Ascending aorta (tissue), 2 donors: ENCODE data around the gene OSBPL8. TPM values are rescaled to one million over a fixed set of nuclear protein-coding genes. Genes with fewer than 3 reads are reported as not detected.
"Not testable (repeated sequence)": the region's sequence is repeated elsewhere in the genome, so short reads cannot be mapped to it uniquely, and the experiment has no call there.

Experiments used
- DNase-seq, 2 donors: peaks; one replicate each; pipeline ENCODE4 v3.0.0-alpha.2; 2019; ENCODE audit warnings: low spot score in 2 of 2
- H3K27ac ChIP-seq, 2 donors: fragments of 200-600 bp; sonication (generic); one replicate each; pipeline ENCODE4 v1.5.1; 2016 to 2017; ENCODE audit warnings: mild to moderate bottlenecking in 1 of 2
- H3K27me3 ChIP-seq: fragments of 200-600 bp; sonication (generic); one replicate; pipeline ENCODE4 v1.5.1; 2017
- H3K36me3 ChIP-seq, 2 donors: fragments of 200-600 bp; sonication (generic); one replicate each; pipeline ENCODE4 v1.5.1; 2016
- H3K4me1 ChIP-seq, 2 donors: fragments of 200-600 bp; sonication (generic); one replicate each; pipeline ENCODE4 v1.5.1; 2016 to 2017; ENCODE audit warnings: mild to moderate bottlenecking in 1 of 2
- H3K4me3 ChIP-seq, 2 donors: fragments of 200-600 bp; sonication (generic); one replicate each; pipeline ENCODE4 v1.5.1; 2016 to 2017; ENCODE audit warnings: mild to moderate bottlenecking in 1 of 2
- H3K9me3 ChIP-seq, 2 donors: fragments of 200-600 bp; sonication (generic); one replicate each; pipeline ENCODE4 v1.5.1; 2016
- CTCF ChIP-seq, 3 experiments: fragments of 200-600 bp in 2 of 3; fragments of 450-650 bp in 1 of 3; sonication (generic) in 2 of 3; IDR thresholded peaks; one replicate each; pipeline ENCODE4 v1.5.1; 2016 to 2019; ENCODE audit warnings: antibody characterized with exemption in 3 of 3, mild to moderate bottlenecking in 1 of 3, moderate library complexity in 1 of 3
- intact Hi-C: fragments of 100-400 bp; cut with DNase I; formaldehyde crosslinking; loops from one replicate; pipeline ENCODE4 v1.15.1; 2023
- total RNA-seq: library from RNA; depleted of rRNA; stranded (reverse); fragments of >200 nt; gene quantifications from one replicate; pipeline ENCODE4 v1.1.0, GENCODE V29; 2016

Gene OSBPL8
- total RNA-seq, 1 donor from 2014 or later = 18.6 TPM

GRCh38 chr12:76501390-76501789 lies 58.2 kb downstream of the OSBPL8 start:
- Histone ChIP-seq H3K4me1 (no peaks in the 10 kb centered on the region), H3K27me3 (no peaks in the 10 kb centered on the region), H3K36me3 (peaks cover 0 to 4% of the 10 kb centered on the region in 2 donors), H3K9me3 (peaks cover 0 to 8% of the 10 kb centered on the region in 2 donors), H3K27ac (no peak overlapping the region), H3K4me3 (no peak overlapping the region)
- intact Hi-C loops = no loop called here
- DNase-seq = no peak
- no peak for TF ChIP-seq CTCF (IDR thresholded peaks at IDR 0.05)

GRCh38 chr12:76499136-76499535 lies 60.4 kb downstream of the OSBPL8 start:
- DNase-seq, H3K36me3 ChIP-seq, H3K4me1 ChIP-seq, H3K4me3 ChIP-seq, H3K27me3 ChIP-seq, H3K27ac ChIP-seq, intact Hi-C loops: not testable (repeated sequence)
- H3K9me3 ChIP-seq = peaks cover 0 to 11% of the 10 kb centered on the region in 2 donors

- Histone ChIP-seq H3K4me3 (no peak overlapping the region), H3K4me1 (no peaks in the 10 kb centered on the region), H3K9me3 (peaks cover 5 to 21% of the 10 kb centered on the region in 2 donors), H3K27me3 (no peaks in the 10 kb centered on the region), H3K27ac (no peak overlapping the region), H3K36me3 (peaks cover 4 to 5% of the 10 kb centered on the region in 2 donors)
- TF ChIP-seq CTCF (IDR thresholded peaks at IDR 0.05) = no peak
- DNase-seq = no peak
- intact Hi-C loops = no loop called here
Observed at GRCh38 chr12:76495556-76495955, 64.0 kb downstream of the OSBPL8 start.

GRCh38 chr12:76491292-76491691 lies 68.3 kb downstream of the OSBPL8 start:
- H3K27ac ChIP-seq = no peak overlapping the region
- H3K9me3 ChIP-seq = peaks cover 5 to 21% of the 10 kb centered on the region in 2 donors
- TF ChIP-seq CTCF (IDR thresholded peaks at IDR 0.05) = no peak
- peaks cover 6 to 8% of the 10 kb centered on the region in 2 donors for H3K36me3 ChIP-seq
- no peaks in the 10 kb centered on the region for H3K4me1 ChIP-seq
- no peak for DNase-seq
- intact Hi-C loops = no loop called here
- no peak overlapping the region for H3K4me3 ChIP-seq
- no peaks in the 10 kb centered on the region for H3K27me3 ChIP-seq

GRCh38 chr12:76490763-76491162 lies 68.8 kb downstream of the OSBPL8 start:
- no peak overlapping the region for H3K4me3 ChIP-seq
- TF ChIP-seq CTCF (IDR thresholded peaks at IDR 0.05) = no peak
- no peak overlapping the region for H3K27ac ChIP-seq

GRCh38 chr12:76489737-76490136 lies 69.8 kb downstream of the OSBPL8 start:
- Histone ChIP-seq H3K27ac (no peak overlapping the region), H3K36me3 (peaks cover 6 to 8% of the 10 kb centered on the region in 2 donors), H3K4me3 (no peak overlapping the region), H3K4me1 (no peaks in the 10 kb centered on the region), H3K27me3 (no peaks in the 10 kb centered on the region), H3K9me3 (peaks cover 5 to 21% of the 10 kb centered on the region in 2 donors)
- no peak for DNase-seq
- intact Hi-C loops = no loop called here
- no peak for TF ChIP-seq CTCF (IDR thresholded peaks at IDR 0.05)

More at GRCh38 chr12:76490763-76491162, 68.8 kb downstream of the OSBPL8 start:
- intact Hi-C loops = no loop called here
- H3K9me3 ChIP-seq = peaks cover 5 to 21% of the 10 kb centered on the region in 2 donors
- DNase-seq = no peak
- no peaks in the 10 kb centered on the region for H3K4me1 ChIP-seq
- H3K36me3 ChIP-seq = peaks cover 6 to 8% of the 10 kb centered on the region in 2 donors
- no peaks in the 10 kb centered on the region for H3K27me3 ChIP-seq
